GM20000 (cell line): ENCODE results near the gene ANXA9.

Source experiments
- DNase-seq: peaks from one replicate; pipeline ENCODE4 v3.0.0; 2012; ENCODE audit warnings: low spot score
- TF ChIP-seq, protein P1 (sequence below): IDR thresholded peaks from 2 replicates; pipeline ENCODE4 v1.5.1; 2012; ENCODE audit warnings: mild to moderate bottlenecking, control low read depth; ENCODE audit errors: extremely low read depth, missing control alignments

ANXA9 gene

DNA sequence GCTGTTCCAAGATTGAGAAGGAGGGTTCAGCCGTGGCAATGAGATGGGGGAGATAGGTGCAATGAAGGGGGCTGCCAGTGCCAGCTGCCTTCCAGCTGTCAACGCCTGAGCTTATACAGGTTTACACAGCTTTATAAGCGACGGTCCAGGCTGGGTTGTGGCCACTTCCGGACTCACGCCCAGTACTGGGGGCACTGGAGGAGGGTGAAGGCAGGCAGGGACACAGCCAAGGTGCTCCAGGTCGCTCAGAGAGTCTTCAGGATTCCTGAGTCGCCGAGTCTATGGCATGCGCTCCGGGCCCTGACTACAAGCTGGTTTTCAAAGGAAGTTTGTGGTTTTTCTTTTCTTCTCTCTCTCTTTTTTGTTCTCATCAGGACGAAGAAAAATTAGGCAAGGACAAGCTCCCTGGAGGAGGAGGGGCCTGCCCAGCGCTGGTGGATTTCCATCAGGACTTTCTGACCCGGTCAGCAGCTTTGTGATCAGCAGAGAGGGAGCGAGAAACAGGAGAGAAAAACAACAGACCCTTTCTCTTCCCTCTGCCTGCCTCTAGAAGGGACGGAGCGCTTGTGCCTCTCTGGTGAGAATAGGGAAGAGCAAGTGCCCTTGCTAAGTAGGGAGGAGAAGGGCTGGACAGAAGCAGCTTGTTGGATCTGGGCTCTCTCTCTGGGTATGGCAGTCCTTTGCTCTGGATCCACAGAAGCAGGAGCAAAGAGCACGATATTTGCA lies 24.4 kb downstream of the ANXA9 start, which contains the start of gene MINDY1:
MINDY1 (minus strand) TSS at position 576 of the 726 bp plus-strand sequence. CDS start 4,285 bp downstream, outside the sequence.
- TF ChIP-seq, protein P1, sequence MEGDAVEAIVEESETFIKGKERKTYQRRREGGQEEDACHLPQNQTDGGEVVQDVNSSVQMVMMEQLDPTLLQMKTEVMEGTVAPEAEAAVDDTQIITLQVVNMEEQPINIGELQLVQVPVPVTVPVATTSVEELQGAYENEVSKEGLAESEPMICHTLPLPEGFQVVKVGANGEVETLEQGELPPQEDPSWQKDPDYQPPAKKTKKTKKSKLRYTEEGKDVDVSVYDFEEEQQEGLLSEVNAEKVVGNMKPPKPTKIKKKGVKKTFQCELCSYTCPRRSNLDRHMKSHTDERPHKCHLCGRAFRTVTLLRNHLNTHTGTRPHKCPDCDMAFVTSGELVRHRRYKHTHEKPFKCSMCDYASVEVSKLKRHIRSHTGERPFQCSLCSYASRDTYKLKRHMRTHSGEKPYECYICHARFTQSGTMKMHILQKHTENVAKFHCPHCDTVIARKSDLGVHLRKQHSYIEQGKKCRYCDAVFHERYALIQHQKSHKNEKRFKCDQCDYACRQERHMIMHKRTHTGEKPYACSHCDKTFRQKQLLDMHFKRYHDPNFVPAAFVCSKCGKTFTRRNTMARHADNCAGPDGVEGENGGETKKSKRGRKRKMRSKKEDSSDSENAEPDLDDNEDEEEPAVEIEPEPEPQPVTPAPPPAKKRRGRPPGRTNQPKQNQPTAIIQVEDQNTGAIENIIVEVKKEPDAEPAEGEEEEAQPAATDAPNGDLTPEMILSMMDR: no peak
- DNase-seq: peak; percentile 74

DNA sequence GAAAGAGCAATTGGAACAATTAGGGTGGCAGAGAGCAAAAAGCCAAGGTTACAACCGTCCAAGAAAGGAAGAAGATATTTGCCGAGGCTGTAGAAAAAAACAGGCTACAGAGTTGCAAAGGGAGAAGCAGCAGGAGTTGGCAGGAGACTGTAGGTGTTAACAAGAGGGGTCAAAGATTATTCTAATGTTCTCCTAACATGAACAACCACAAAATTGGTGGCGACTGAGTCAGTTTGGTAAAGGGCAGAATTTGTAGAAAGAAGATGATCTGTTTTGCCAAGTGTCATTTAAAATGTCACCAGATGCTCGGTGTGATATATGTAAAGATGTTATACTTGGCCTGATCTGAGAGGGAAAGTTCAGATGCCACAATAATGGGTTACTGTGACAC lies 25.8 kb downstream of the ANXA9 start:
- no peak for DNase-seq
- TF ChIP-seq, protein P1: no peak

GRCh38 chr1:151008244-151009205 lies 26.4 kb downstream of the ANXA9 start, which contains the start of gene PRUNE1:
TSS of gene PRUNE1 (plus strand) at chr1:151008449. CDS start at chr1:151008633, 184 bp downstream.
- peak; percentile 97 for DNase-seq
- TF ChIP-seq, protein P1: no peak

- TF ChIP-seq, protein P1: no peak
- DNase-seq: no peak
These were observed 27.1 kb downstream of the ANXA9 start for GRCh38 chr1:151009206-151009587.

GRCh38 chr1:151009674-151010345 lies 27.7 kb downstream of the ANXA9 start:
- TF ChIP-seq, protein P1: no peak
- DNase-seq: no peak

DNA sequence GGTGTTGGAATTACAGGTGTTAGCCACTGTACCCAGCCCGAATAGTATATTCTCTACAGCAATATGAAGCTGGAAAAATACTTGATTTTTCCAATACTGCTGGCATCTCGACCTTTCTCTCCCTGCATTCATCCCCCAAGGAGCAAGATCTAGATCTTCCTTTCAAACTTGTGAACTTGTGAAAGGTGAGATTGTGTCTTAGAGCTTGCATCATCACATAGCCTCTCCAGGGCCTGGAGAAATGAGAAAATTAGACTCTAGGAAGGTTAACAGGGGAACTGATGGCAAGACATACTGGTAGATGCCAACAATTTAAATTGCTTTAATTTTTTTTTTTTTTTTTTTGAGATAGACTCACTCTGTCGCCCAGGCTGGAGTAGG lies 28.2 kb downstream of the ANXA9 start:
- no peak for DNase-seq
- TF ChIP-seq, protein P1: no peak
